Heart right ventricle (tissue), 16 donors: Measurements from ENCODE around the gene LRRIQ1. TPM values are rescaled to one million over a fixed set of nuclear protein-coding genes. Genes with fewer than 3 reads are reported as not detected.

Experiments
- ATAC-seq, 8 donors: fragments of 200-7000 bp; cut with Tn5 transposase; one replicate each; pipeline ENCODE4 v1.9.1; 2020; ENCODE audit warnings: mild to moderate bottlenecking in 8 of 8, moderate library complexity in 8 of 8, moderate number of reproducible peaks in 1 of 8
- DNase-seq, 2 donors: peaks; one replicate each; pipeline ENCODE4 v3.0.0-alpha.2; 2020
- H3K27ac ChIP-seq, 10 donors: fragments of 200-600 bp; sonication (generic) in 2 of 10; one replicate each; pipeline versions ENCODE4 v1.5.0 to v1.8.0; 2020 to 2022; ENCODE audit warnings: mild to moderate bottlenecking in 3 of 10
- H3K27me3 ChIP-seq, 7 donors: fragments of 200-600 bp; one replicate each; pipeline ENCODE4 v1.8.0; 2021 to 2022; ENCODE audit warnings: mild to moderate bottlenecking in 2 of 7
- H3K36me3 ChIP-seq, 9 donors: fragments of 200-600 bp; sonication (generic) in 1 of 9; one replicate each; pipeline versions ENCODE4 v1.5.0 to v1.8.0; 2020 to 2022; ENCODE audit warnings: mild to moderate bottlenecking in 2 of 9
- H3K4me1 ChIP-seq, 9 donors: fragments of 200-600 bp; sonication (generic) in 1 of 9; one replicate each; pipeline versions ENCODE4 v1.5.0 to v1.8.0; 2020 to 2022; ENCODE audit warnings: mild to moderate bottlenecking in 4 of 9
- H3K4me3 ChIP-seq, 10 donors: fragments of 200-600 bp; sonication (generic) in 2 of 10; one replicate each; pipeline versions ENCODE4 v1.5.0 to v1.8.0; 2020 to 2022; ENCODE audit warnings: mild to moderate bottlenecking in 7 of 10, moderate library complexity in 2 of 10
- H3K9me3 ChIP-seq, 11 donors: fragments of 200-600 bp in 10 of 11; sonication (generic) in 2 of 11; one replicate each; pipeline versions ENCODE4 v1.5.0 to v1.8.0; 2013 to 2022; ENCODE audit warnings: mild to moderate bottlenecking in 2 of 11, control low read depth in 1 of 11, moderate library complexity in 1 of 11
- CTCF ChIP-seq, 9 donors: fragments of 200-600 bp; sonication (generic) in 2 of 9; IDR thresholded peaks; one replicate each; pipeline versions ENCODE4 v1.5.0 to v1.8.0; 2021 to 2022; ENCODE audit warnings: antibody characterized with exemption in 9 of 9, mild to moderate bottlenecking in 5 of 9, moderate library complexity in 1 of 9
- WGBS, 2 donors: extraction: QIAGEN DNeasy Blood & Tissue Kit; methylation state at CpG; one replicate each; pipeline ENCODE4 v1.1.7; 2013; ENCODE audit warnings: inconsistent platforms in 1 of 2; 5-methylcytosine and 5-hydroxymethylcytosine counted together
- intact Hi-C, 10 donors: fragments of 100-400 bp; cut with DNase I; formaldehyde crosslinking; loops; one replicate each; pipeline versions ENCODE4 v1.11.1 to v1.14.2; 2022
- polyA plus RNA-seq, 2 donors: library from polyadenylated mRNA; stranded (reverse); fragments of 200-250 nt; gene quantifications; one replicate each; pipeline ENCODE4 v1.2.3, GENCODE V29; 2013
- total RNA-seq, 10 donors: library from RNA; stranded (reverse); fragmentation: NEBNext Ultra II Directional in 3 of 10; extraction: Animal tissue kit (Norgen Biotek cat#: 25700) in 3 of 10; gene quantifications; one replicate each; pipeline versions ENCODE4 v1.2.1 to v1.2.4, GENCODE V29; 2021 to 2023
- donor health status: Arrhythmogenic right ventricular cardiomyopathy.
- donor health status: ischemic (EF 13 %, LVEDD 7.1; RV severe dilation, severe dysfunction).
- donor health status: healthy with polysubstance abuse.
- donor health status: DM: no; HTN: yes; CAD: no.
- donor health status: DM: no; HTN: no; CAD: no.
- donor health status: ischemic (EF 25% LVEDD 6.9; RV normal size, moderate dysfunction).
- donor health status: ischemic (EF 25% LVEDD 5.7; RV mildly dilated, moderate dysfunction).
- donor health status: healthy.
- donor health status: DM: yes; HTN: yes; CAD: no.
- donor health status: Ischemic cardiomyopathy.
- donor health status: ischemic (EF 35%, LVEDD 5.7; RV mildly dilated, moderate dysfunction).
- donor health status: nonischemic (EF 11% LVEDD 7.7; RV severe dilation, severe dysfunction).
- donor health status: DM: yes; HTN: yes; CAD: no.
- donor health status: PGD.
- donor health status: ischemic (EF 29% LVEDD 5.4; RV normal size, mild dysfunction).
- donor health status: nonischemic (EF 23%, LVEDD 6.1; RV moderate dilation, normal function).

LRRIQ1 gene
- total and polyA plus RNA-seq, 12 donors, result 0.04 to 0.79 (median 0.15) TPM; not detected in 1

DNA sequence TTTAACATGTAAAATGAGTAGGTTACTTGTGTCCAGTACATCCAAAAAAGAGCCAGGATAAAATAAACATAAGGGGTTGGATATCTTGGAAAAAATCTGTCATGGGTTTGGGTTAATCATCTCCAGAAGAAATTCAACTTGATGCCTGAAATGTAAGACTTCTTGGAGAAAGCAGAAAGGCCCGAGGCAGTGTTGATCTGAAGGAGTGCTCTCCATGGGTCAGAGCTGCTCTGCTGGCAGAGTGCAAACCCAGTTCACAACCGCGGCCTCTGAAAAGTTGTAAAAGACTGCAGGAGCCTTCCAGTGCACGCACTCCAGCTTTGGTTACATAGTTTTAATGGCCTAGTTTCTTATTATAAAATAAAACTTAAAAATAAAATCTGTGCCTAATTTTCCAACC lies 146.5 kb downstream of the LRRIQ1 start:
- H3K4me3 ChIP-seq, result no peak overlapping the region
- no peaks in the 10 kb centered on the region for H3K4me1 ChIP-seq
- H3K27me3 ChIP-seq, result no peaks in the 10 kb centered on the region
- H3K27ac ChIP-seq, result no peak overlapping the region
- ATAC-seq (no peak), DNase-seq (no peak)
- no peak for TF ChIP-seq CTCF (IDR thresholded peaks at IDR 0.05)
- WGBS, 2 donors, result 73 to 74% methylated on average over 4 of the region's 4 CpGs
- intact Hi-C loops, result no loop called here
- H3K36me3 ChIP-seq, result no peaks in the 10 kb centered on the region
- H3K9me3 ChIP-seq, result peaks cover 0 to 3% (median 0%) of the 10 kb centered on the region in 11 donors

- H3K9me3 ChIP-seq, result peaks cover 0 to 3% (median 0%) of the 10 kb centered on the region in 11 donors
- no peak overlapping the region for H3K27ac ChIP-seq
- no peak for TF ChIP-seq CTCF (IDR thresholded peaks at IDR 0.05)
- ATAC-seq (no peak), DNase-seq (no peak)
- WGBS, 2 donors, result 43 to 47% methylated on average over 2 of the region's 2 CpGs
- H3K4me1 ChIP-seq, result no peaks in the 10 kb centered on the region
- H3K36me3 ChIP-seq, result no peaks in the 10 kb centered on the region
- intact Hi-C loops, result no loop called here
- no peaks in the 10 kb centered on the region for H3K27me3 ChIP-seq
- H3K4me3 ChIP-seq, result no peak overlapping the region
Measured at GRCh38 chr12:85183855-85184254, 147.7 kb downstream of the LRRIQ1 start.

DNA sequence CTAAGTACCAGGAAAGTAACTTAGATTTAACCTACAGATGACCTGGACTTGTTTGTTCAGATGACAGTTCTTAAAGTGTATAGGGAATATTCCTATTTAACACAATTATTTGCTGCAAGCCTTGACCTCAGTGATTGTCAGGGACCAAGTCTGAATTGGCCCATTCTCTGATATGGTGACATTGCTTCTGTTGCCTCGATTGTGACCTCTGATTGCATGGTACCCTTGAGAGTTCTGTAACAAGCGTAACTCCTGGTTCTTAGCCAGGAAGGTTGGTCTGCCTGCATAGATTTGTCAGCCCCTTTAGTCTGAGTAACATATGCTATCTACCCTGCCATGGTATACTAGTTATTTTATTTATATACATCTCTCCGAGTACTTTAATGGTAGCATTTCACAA lies 150.1 kb downstream of the LRRIQ1 start:
- H3K9me3 ChIP-seq, result peaks cover 0 to 3% (median 0%) of the 10 kb centered on the region in 11 donors
- H3K27me3 ChIP-seq, result no peaks in the 10 kb centered on the region
- ATAC-seq, result no peak
- no peak for TF ChIP-seq CTCF (IDR thresholded peaks at IDR 0.05)
- no peaks in the 10 kb centered on the region for H3K4me1 ChIP-seq
- H3K36me3 ChIP-seq, result no peaks in the 10 kb centered on the region
- WGBS, 2 donors, result 44 to 55% methylated on average over 3 of the region's 3 CpGs
- no peak overlapping the region for H3K27ac ChIP-seq
- no peak for DNase-seq
- intact Hi-C loops, result no loop called here
- H3K4me3 ChIP-seq, result no peak overlapping the region

DNA sequence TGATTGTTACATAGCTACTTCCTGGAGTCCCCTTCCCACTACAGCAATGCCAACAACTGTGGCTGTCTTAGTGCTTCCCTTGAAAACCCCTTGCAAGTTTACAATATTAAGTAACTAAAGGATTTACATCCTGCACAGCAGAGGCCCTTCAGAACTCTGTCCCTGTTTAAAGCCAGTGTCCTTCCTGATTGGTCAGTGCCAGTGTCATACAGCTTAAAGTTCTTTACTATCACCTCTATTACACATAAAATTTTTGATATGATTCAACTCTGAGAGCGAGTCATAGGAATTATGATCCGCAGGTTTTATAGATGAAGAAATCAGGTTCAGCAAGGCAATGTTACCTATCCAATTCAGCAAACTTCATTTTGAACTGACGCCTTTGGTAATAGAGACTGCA lies 152.5 kb downstream of the LRRIQ1 start:
- no peaks in the 10 kb centered on the region for H3K4me1 ChIP-seq
- H3K4me3 ChIP-seq, result no peak overlapping the region
- intact Hi-C loops, result no loop called here
- no peaks in the 10 kb centered on the region for H3K27me3 ChIP-seq
- no peaks in the 10 kb centered on the region for H3K36me3 ChIP-seq
- ATAC-seq (no peak), DNase-seq (no peak)
- WGBS, 2 donors, result 90 to 92% methylated on average over 3 of the region's 3 CpGs
- no peak for TF ChIP-seq CTCF (IDR thresholded peaks at IDR 0.05)
- H3K9me3 ChIP-seq, result no peaks in the 10 kb centered on the region
- H3K27ac ChIP-seq, result no peak overlapping the region
